NCI-H1048 (cell line): ENCODE measurements around the gene UBE2D2.
"Not testable (repeated sequence)": the region's sequence is repeated elsewhere in the genome, so short reads cannot be mapped to it uniquely, and the experiment has no call there.

Experiments used
- DNase-seq: peaks from one replicate; lab custom pipeline; 2025; lab: John Stamatoyannopoulos, UW

Gene UBE2D2

DNA sequence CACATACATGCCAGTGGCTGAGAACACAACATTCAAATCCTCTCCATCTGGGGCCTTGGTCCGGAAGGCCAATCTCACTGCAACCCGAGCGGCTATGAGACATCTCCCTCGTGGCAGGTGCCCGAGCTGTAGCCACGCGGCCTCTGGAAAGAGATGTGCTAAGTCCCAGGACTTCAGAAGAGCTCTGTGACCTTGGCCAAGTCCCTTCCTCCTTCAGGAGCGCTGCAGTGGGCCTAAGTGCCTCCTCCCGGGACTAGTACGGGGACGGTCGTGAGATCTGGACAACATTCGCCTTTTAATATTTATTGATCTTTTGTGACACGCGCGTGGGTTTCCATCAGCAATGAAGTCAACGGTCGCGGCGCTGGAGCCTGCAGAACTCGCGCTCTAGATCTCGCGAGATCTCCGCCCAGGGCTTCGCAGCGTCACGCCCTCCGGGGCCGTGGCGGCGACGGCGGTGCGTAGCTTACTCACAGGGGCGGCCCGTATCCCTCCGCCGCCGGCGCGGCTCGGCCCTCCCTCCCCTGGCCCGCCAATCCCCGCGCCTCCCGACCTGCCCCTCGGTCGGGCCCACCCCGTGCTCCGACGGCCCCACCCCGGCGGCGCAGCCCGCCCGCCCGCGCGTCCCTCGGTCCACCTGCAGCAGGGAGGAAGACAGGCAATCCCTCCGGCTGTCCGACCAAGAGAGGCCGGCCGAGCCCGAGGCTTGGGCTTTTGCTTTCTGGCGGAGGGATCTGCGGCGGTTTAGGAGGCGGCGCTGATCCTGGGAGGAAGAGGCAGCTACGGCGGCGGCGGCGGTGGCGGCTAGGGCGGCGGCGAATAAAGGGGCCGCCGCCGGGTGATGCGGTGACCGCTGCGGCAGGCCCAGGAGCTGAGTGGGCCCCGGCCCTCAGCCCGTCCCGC, at the start of gene UBE2D2:
TSS of gene UBE2D2 (plus strand) at position 588 of the 903 bp plus-strand sequence. CDS start 453 bp downstream, outside the sequence.
- DNase-seq = peak; percentile 95

GRCh38 chr5:139512786-139513390, 48.3 kb upstream of the UBE2D2 start:
- no peak for DNase-seq

DNA sequence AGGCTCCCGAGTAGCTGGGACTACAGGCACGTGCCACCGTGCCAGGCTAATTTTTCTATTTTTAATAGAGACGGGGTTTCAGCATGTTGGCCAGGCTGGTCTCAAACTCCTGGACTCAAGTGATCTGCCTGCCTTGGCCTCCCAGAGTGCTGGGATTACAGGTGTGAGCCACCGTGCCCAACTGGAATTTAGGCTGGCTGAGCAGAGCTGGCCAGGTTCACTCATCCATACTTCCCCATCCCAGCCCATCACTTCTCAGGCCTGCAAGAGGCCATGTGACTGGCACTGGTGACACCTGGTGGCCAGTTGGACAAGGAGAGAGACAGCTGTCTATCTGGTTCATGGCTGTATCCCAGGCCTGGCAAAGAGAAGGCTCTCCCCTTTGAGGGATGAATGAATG, 47.7 kb upstream of the UBE2D2 start:
- not testable (repeated sequence) for DNase-seq

GRCh38 chr5:139513852-139514485, 47.2 kb upstream of the UBE2D2 start:
- no peak for DNase-seq

DNA sequence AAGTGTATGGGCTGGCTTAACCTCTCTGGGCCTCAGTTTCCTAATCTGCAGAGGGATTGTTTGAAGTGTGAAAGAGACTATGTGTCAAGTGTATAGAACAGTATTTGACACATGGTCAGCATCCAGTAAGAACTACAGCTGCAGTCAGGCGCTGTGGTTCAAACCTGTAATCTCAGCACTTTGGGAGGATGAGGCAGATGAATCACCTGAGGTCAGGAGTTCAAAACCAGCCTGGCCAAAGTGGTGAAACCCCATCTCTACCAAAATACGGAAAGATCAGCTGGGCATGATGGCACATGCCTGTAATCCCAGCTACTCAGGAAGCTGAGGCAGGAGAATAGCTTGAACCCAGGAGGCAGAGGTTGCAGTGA, 46.7 kb upstream of the UBE2D2 start:
- no peak for DNase-seq

GRCh38 chr5:139517683-139518564, 43.2 kb upstream of the UBE2D2 start:
- no peak for DNase-seq

- DNase-seq = no peak
Measured at GRCh38 chr5:139523635-139524445, 37.3 kb upstream of the UBE2D2 start.

DNA sequence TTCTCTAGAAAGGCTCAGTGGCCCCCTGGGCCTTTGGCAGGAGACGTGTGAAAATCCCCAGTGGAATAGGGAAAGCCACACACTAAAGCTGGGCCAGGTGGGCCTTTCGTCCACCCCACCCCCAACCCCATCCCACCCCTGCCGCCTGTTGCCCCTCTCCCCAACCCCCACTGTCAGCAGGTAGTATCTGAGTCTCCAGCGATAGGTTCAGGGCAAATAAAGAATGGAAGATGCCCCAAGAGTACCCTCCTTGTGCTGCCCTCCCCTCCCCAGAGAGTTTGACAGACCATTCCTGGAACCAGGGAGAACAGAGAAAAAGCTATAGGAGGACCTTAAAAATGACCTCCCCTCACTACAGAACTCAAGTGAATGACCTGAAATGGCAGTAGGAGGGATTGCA, 36.7 kb upstream of the UBE2D2 start:
- no peak for DNase-seq

DNA sequence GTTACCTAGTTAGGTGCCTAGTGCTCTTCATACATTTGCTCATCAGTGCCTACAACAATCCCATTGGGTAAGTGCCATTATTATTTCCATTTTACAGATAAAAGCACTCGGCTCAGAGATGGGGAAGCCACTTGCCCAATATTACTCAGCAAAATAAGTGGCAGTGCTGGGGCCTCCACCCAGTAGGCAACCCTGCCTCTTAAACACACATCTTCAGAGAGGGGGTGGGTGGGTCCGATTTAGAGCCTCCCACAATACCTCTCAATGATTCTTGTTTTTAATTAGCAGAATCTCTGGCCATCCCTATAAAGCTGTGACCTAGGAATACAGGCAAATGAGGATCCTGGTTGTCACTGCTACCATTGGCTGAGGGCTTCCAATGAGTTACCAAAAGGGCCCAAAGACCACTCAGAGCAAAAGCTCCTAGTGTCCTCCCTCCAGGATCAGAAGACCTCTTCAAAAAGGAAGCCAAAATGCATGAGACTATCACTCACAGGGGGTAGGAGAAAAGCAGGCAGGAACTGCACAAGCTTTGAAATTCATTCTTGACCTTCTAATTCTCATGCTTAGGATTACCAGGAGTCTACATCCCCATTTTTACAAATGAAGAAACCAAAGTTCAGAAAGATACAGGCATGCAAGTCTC, 36.1 kb upstream of the UBE2D2 start:
- no peak for DNase-seq

DNA sequence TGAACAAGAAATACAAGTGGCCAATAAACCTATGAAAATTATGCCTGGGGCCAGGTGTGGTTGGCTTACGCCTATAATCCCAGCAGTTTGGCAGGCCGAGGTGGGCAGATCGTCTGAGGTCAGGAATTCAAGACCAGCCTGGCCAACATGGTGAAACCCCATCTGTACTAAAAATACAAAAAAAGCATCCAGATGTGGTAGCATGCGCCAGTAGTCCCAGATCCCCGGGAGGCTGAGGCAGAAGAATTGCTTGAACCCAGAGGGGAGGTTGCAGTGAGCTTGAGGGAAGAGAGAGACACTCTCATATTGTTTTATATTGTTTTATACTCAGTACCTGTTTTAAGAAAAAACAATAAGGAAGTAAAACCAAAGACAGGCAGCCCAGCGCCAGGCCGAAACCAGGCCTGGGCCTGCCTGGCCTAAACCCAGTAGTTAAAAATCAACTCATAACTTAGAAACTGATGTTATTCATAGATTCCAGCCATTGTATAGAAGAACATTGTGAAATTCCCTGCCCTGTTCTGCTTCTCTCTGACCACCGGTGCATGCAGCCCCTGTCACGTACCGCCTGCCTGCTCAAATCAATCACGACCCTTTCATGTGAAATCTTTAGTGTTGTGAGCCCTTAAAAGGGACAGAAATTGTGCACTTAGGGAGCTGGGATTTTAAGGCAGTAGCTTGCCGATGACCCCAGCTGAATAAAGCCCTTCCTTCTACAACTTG, 35.4 kb upstream of the UBE2D2 start:
- DNase-seq = not testable (repeated sequence)

- not testable (repeated sequence) for DNase-seq
Measured at GRCh38 chr5:139526309-139527089, 34.6 kb upstream of the UBE2D2 start.

DNA sequence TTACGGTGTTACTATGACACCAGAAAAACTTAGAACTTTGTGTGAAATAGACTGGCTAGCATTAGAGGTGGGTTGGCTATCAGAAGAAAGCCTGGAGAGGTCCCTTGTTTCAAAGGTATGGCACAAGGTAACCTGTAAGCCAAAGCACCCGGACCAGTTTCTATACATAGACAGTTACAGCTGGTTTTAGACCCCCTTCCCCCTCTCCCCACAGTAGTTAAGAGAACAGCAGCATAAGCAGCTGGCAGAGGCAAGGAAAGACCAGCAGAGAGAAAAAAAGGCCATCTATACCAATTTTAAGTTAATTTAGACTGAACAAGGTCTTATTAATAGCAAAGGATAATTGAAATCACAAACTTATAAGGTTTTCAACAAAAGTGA, 34.1 kb upstream of the UBE2D2 start:
- DNase-seq = not testable (repeated sequence)

- not testable (repeated sequence) for DNase-seq
Measured at GRCh38 chr5:139527896-139528467, 33.2 kb upstream of the UBE2D2 start.

DNA sequence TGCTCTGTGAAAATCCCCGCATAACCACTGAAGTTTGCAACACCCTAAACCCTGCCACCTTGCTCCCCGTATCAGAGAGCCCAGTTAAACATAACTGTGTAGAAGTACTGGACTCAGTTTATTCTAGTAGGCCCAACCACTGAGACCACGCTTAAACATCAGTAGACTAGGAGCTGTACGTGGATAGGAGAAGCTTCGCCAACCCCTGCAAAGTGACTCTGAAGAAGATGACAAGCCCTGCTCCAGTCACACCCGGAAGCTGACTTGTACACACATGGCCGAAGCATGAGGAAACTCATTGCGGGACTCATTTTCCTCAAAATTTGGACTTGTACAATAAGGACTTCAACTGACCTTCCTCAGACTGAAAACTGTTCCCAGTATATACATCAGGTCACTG, 32.4 kb upstream of the UBE2D2 start:
- not testable (repeated sequence) for DNase-seq

DNA sequence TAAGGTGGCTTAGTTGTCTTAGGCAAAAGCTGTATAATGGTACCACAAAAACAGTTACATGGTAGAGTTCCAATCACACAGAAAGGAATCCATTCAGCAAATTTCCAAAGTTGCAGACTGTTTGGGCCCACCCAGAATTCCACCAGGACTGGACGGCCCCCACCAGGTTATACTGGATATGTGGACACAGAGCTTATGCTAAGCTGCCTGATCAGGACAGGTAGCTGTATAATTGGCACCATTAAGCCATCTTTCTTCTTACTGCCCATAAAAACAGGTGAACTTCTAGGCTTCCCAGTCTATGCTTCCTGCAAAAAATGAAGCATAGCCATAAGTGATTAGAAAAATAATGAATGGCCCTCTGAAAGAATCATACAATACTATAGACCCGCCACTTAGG, 31.1 kb upstream of the UBE2D2 start:
- not testable (repeated sequence) for DNase-seq

GRCh38 chr5:139531772-139532169, 29.4 kb upstream of the UBE2D2 start:
- DNase-seq = no peak

DNA sequence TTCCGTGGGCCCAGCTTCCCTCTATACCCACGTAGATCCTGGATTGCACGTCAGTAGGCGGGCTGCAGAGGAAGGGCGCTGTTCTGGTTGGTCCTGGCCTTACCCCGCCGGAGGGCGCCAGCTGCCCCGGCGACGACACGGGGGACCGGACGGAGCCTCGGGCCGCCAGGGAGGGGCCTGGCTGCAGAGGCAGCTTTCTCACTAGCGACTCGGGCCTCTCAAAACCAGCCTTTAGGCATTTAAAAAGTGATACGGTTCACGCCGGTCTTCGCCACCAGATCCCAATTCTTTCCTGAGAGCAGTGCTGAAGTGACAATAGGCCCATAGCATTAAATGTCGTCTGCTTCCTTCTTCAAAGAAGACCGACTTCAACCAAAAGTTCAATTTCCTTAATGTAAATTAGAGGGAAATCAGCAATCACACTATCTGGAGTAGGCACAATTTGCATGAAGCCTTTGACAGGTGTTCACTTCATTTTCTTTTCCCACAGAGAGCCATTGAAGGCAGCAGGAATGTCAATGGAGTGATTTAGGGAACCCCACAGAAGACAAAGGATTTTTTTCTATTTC, 17.6 kb upstream of the UBE2D2 start:
- DNase-seq = peak; percentile 15

- not testable (repeated sequence) for DNase-seq
Measured at GRCh38 chr5:139546593-139546992, 14.5 kb upstream of the UBE2D2 start.
